SW 1271 (cell line): ENCODE results near the gene MUC5AC.
"Not testable (repeated sequence)": the region's sequence is repeated elsewhere in the genome, so short reads cannot be mapped to it uniquely, and the experiment has no call there.

Experiments used
- DNase-seq, 2 experiments: peaks; one replicate each; lab custom pipeline; 2025; lab: John Stamatoyannopoulos, UW

Gene MUC5AC

DNA sequence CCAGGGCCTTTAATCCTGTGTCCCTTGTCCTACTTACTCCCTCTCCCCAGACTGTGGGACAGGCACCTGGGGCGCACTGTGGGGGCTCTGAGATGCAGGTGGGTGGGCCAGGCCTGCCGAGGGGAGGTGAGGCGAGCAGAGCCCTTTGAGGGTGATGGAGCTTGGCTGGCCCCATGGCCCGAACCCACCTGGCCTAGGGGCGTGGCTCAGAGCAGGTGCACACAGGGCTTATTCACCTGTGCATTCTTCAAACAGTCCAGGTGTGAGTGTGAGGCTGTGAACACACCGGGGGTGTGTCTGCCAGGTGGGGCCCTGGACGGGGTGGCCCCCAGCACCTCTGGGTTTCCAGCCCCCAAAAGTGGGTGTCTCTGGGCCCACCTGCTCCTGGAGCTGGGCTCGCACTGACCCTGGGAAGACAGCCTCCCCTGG lies 9.0 kb upstream of the MUC5AC start:
- DNase-seq = no peak

- no peak for DNase-seq
These were observed 8.2 kb upstream of the MUC5AC start for GRCh38 chr11:1149545-1149944.

- no peak for DNase-seq
These were observed 7.6 kb upstream of the MUC5AC start for GRCh38 chr11:1150116-1150515.

DNA sequence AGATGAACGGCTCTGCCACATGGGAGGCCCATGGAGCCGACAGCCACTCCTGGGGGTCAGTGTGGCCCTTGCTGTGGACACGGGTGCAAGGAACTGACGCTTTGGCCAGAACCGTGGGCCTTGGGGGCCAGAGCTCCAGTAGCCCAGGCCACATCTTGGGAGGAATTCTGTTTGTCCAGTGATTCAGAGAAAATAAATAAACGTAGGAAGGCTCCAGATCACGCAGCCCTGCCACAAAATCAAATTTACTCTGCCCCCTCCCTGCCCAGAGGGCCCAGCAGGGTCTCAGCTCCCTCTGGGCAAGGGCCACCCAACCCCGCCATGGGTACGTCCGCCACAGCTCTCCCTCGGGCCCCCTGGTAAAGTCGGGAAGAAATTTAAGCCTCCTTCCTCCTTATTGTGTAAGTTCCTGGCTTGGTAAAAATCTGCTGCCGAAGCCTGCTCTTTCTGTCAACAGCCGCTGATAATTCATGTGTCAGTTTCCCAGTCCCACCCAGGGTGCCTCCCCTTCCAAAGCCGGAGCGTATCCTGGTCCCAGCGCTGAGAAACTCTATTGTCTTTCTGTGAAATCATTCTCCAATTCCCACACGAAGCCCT lies 6.9 kb upstream of the MUC5AC start:
- no peak for DNase-seq

DNA sequence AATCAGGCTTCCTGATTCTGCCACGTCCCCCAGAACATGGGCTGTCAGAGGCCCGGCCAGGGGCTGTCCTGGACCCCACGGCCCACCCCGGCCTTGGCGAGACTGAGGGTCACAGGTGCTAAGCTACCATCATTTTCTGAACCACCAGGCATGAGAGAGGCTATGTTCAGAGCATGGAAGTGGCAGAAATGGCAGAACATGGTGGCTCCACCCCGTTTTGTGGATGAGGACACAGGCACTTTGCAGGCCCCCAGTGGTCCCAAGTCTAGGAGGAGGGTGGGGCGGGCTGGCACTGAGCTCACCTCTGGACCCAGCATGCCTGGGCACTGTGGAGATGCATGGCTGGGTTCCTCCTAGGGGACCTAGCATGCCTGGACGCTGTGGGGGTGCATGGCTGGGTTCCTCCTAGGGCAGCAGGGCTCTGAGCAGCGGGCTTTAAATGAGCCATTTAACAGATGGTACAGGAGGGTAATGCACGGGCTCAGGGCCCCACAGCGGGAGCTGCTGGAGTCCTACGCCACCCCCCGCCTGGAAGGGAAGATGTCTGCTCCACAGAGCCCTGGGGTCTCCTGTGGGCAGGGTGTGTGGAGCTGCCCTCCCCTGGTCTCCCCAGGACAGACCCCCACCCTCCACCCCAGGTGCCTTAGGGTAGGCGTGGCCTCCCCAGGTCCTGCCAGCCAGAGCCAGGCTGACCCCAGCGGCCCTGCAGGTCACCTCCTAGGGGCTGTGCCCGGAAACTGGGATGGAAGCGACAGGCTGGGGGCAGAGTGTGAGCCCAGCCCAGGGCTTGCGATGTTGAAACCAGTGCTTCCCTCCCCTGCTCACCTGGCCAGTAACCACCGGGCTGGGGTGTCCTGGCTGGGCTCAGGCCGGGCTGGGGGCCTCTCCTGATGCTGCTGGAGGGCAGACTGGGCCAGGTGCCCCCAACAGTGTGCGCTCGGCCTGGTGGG lies 6.1 kb upstream of the MUC5AC start:
- DNase-seq = no peak

GRCh38 chr11:1152316-1153104 lies 5.2 kb upstream of the MUC5AC start:
- DNase-seq = peak in 1 of 2 experiments; percentile 21

- peak in 1 of 2 experiments; percentile 35 for DNase-seq
These were observed 4.4 kb upstream of the MUC5AC start for GRCh38 chr11:1153105-1153950.

DNA sequence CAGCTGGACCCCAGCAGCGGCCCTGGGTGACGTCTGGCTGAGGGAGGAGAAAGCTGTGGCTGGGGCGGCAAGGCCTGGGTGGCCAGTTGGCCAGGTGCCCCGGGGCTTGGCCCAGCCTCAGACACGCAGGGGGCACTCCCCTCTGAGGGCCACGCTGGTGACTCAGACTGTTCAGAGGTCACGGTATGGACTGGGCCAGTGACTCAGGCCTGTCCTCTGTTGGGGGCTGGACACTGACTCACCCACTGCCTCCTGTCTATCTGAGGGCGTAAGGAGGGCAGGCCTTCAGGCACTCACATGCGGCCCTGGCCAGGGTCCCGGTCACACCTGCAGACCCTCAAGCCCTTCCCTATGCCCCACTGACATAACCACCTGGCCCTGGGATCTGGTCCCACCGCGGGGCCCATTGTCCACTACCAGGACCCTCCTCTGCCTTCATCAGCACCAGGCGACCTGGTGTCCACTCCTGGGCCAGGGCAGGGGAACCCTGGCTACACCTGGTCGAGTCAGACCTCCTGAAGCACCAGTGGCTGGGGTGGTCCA lies 3.7 kb upstream of the MUC5AC start:
- peak; percentile 86 to 92 for DNase-seq

GRCh38 chr11:1154656-1155055 lies 3.1 kb upstream of the MUC5AC start:
- DNase-seq = not testable (repeated sequence)

GRCh38 chr11:1155274-1155693 lies 2.5 kb upstream of the MUC5AC start:
- no peak for DNase-seq

DNA sequence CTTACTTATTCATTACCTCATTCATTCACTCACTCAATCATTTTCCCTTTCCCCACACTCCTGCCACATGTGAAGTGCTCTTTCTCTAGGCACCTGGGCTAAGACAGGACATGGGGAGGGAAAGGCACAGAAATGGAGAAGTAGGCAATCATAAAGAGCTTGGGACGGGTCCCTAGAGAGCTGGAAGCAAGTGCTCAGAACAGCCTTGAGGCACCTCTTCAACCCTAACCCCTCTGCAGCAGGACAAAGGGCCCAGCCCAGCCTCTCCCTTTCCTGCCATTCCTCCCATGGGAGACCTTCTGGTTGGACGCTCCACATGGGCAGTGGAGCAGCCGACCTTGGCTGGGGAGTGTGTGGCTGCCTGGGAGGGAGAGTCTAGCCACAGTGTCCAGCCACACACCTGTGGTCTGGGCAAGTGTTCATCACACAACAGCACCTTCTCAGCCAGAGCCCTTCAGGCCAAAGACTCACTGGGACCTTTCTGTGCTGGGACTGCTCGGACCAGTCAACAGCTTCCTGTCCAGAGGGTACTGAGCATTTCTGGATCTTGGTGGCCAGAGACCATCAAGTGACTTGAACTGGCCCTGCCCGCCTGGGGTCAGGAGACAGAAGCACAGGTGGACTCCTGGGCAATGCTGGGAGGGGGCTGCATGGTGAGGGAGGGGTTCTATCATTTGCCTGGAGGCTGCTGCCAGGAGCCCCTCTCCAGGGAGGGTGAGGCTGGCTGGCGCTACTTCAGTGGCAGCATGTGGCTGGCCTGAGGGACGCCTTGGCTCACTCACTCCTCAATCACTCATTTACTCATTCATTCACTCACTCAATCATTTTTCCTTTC lies 1.0 kb upstream of the MUC5AC start:
- DNase-seq = no peak

DNA sequence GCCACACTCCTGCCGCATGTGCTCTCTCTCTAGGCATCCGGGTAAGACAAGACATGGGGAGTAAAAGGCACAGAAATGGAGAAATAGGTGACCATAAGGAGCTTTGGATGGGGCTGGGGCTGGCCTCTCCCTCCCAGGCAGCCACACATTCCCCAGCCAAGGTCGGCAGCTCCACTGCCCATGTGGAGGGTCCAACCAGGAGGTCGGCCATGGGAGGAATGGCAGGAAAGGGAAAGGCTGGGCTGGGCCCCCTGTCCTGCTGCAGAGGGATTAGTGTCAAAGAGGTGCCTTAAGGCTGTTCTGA lies 460 bp upstream of the MUC5AC start:
- DNase-seq = no peak

- DNase-seq = no peak
These were observed 1.1 kb downstream of the MUC5AC start for GRCh38 chr11:1158681-1159487.

- DNase-seq = not testable (repeated sequence)
These were observed 1.9 kb downstream of the MUC5AC start for GRCh38 chr11:1159488-1160220.

- no peak for DNase-seq
These were observed 2.7 kb downstream of the MUC5AC start for GRCh38 chr11:1160231-1161101.

GRCh38 chr11:1161410-1162137 lies 3.8 kb downstream of the MUC5AC start:
- no peak for DNase-seq

DNA sequence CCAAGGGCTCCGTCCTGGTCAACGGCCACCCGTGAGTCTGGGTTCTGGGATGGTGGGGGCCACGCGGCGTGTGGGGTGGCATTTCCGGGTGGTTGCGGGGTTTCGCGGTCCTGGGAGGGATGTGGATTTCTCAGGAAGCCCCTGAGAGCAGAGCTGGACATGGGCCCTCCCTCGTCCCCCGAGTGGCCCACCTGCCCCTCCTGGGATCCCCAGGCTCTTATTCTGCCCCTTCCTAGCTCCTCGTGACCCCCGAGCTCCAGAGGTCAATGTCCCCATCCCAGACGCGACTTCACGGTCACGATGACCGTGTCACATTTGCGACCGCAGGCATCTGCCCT lies 4.4 kb downstream of the MUC5AC start:
- DNase-seq = no peak
